OCI-LY1 (cell line): Measurements from ENCODE around the gene PTPRE.

Experiments used
- CTCF ChIP-seq: fragments of 200-600 bp; sonication (generic), shearing (Covaris generic); IDR thresholded peaks from 2 replicates; pipeline ENCODE4 v1.5.1; 2017; ENCODE audit warnings: mild to moderate bottlenecking, antibody characterized with exemption, low read length, moderate library complexity, mixed read lengths
- EZH2 ChIP-seq: fragments of 200-600 bp; sonication (generic), shearing (Covaris generic); IDR thresholded peaks from 2 replicates; pipeline ENCODE4 v1.8.0; 2017; ENCODE audit warnings: borderline replicate concordance, mixed run types, mild to moderate bottlenecking, antibody characterized with exemption, low read length, moderate library complexity, mixed read lengths

GRCh38 chr10:128042131-128042610 is 135.3 kb downstream of the PTPRE start:
- no peak for TF ChIP-seq EZH2
- no peak for TF ChIP-seq CTCF
